K562 (cell line): Measurements from ENCODE around the gene TNNT2. TPM values are rescaled to one million over a fixed set of nuclear protein-coding genes. Genes with fewer than 3 reads are reported as not detected.

Experiments used
- ATAC-seq: fragments of 200-7000 bp; cut with Tn5 transposase; 3 replicates; pipeline ENCODE4 v1.9.1; 2020; ENCODE audit warnings: moderate library complexity
- BruUV-seq: library from RNA; stranded (reverse); fragments of 400-500 nt; replicated peaks from 2 replicates; lab custom pipeline; 2021; lab: Mats Ljungman, UMichigan
- CTCF ChIA-PET: fragments of 300-600 bp; formaldehyde crosslinking; extraction: SDS; loops from one replicate; lab custom pipeline; 2021; ENCODE audit warnings: low intra/inter-chr PET ratio; lab: Yijun Ruan, JAX
- POLR2A ChIA-PET: fragments of 300-600, 350-650 bp; sonication (Branson Sonifier 250); formaldehyde crosslinking; extraction: SDS; loops from one replicate; lab custom pipeline; 2021; ENCODE audit warnings: antibody characterized with exemption, inconsistent platforms; lab: Yijun Ruan, JAX
- DNase-seq, 4 experiments: peaks; one replicate each; pipeline versions ENCODE4 v3.0.0 to v3.0.0-alpha.2; 2011 to 2018; ENCODE audit warnings: low spot score in 3 of 4, mixed read lengths in 3 of 4; ENCODE audit errors: extremely low read depth in 1 of 4
- FAIRE-seq: peaks from 2 replicates; lab custom pipeline; 2011; peaks lifted over from hg19 to GRCh38; lab: Jason Lieb, UNC
- H2AFZ ChIP-seq: 2 replicates; pipeline ENCODE4 v1.6.0; 2011; ENCODE audit warnings: low read depth, low read length, control low read depth, inconsistent platforms
- H3K27ac ChIP-seq: fragments of 200-600 bp; 3 replicates; pipeline ENCODE4 v1.8.0; 2011; ENCODE audit warnings: low read depth, mild to moderate bottlenecking, control low read depth, inconsistent platforms, low read length, moderate library complexity, mixed read lengths; ENCODE audit errors: extremely low read depth
- H3K27me3 ChIP-seq, 2 experiments: fragments of 300-600 bp in 1 of 2; 2 replicates in 1 of 2; 3 replicates in 1 of 2; pipeline versions ENCODE4 v1.6.0 to v1.8.0; 2011; ENCODE audit warnings: inconsistent platforms in 2 of 2, low read length in 2 of 2, mild to moderate bottlenecking in 1 of 2, mixed read lengths in 1 of 2, moderate library complexity in 1 of 2; ENCODE audit not compliant: control insufficient read depth in 2 of 2, insufficient read depth in 2 of 2
- H3K36me3 ChIP-seq: fragments of 300-600 bp; 3 replicates; pipeline ENCODE4 v1.8.0; 2011; ENCODE audit warnings: mild to moderate bottlenecking, low read length, inconsistent platforms; ENCODE audit not compliant: control insufficient read depth, insufficient read depth
- H3K4me1 ChIP-seq, 2 experiments: fragments of 200-600 bp in 1 of 2; replicated peaks in 1 of 2; 2 replicates in 1 of 2; 3 replicates in 1 of 2; pipeline versions ENCODE4 v1.5.1 to v1.8.0; 2011; ENCODE audit warnings: inconsistent platforms in 2 of 2, low read length in 2 of 2, mild to moderate bottlenecking in 1 of 2, mixed read lengths in 1 of 2, moderate library complexity in 1 of 2; ENCODE audit not compliant: control insufficient read depth in 2 of 2, insufficient read depth in 2 of 2
- H3K4me2 ChIP-seq: 2 replicates; pipeline ENCODE4 v1.6.1; 2011; ENCODE audit warnings: low read length, control low read depth, inconsistent platforms, mixed read lengths; ENCODE audit not compliant: insufficient read depth
- H3K4me3 ChIP-seq: fragments of 200-600 bp; sonication (generic), shearing (Covaris generic); 2 replicates; pipeline ENCODE4 v1.5.1; 2016; ENCODE audit warnings: control low read depth, inconsistent platforms
- H3K79me2 ChIP-seq: fragments of 200-600 bp; 3 replicates; pipeline ENCODE4 v1.8.0; 2011; ENCODE audit warnings: low read length, inconsistent platforms; ENCODE audit not compliant: control insufficient read depth, insufficient read depth
- H3K9ac ChIP-seq, 2 experiments: 2 replicates each; pipeline versions ENCODE4 v1.6.0 to v1.6.1; 2011; ENCODE audit warnings: low read depth in 2 of 2, low read length in 2 of 2, control low read depth in 1 of 2, inconsistent platforms in 1 of 2, mild to moderate bottlenecking in 1 of 2, mixed read lengths in 1 of 2; ENCODE audit not compliant: insufficient read depth in 1 of 2
- H3K9me1 ChIP-seq: one replicate; pipeline ENCODE4 v1.6.0; 2011; ENCODE audit warnings: inconsistent platforms, mild to moderate bottlenecking, low read length, moderate library complexity; ENCODE audit not compliant: control insufficient read depth, insufficient read depth
- H3K9me3 ChIP-seq: replicated peaks from 2 replicates; pipeline ENCODE4 v1.5.1; 2011; ENCODE audit warnings: low read depth, low read length, inconsistent platforms; ENCODE audit not compliant: control insufficient read depth, insufficient read depth
- H4K20me1 ChIP-seq: replicated peaks from 2 replicates; pipeline ENCODE4 v1.6.1; 2011; ENCODE audit warnings: low read length, inconsistent platforms, mixed read lengths; ENCODE audit not compliant: control insufficient read depth, insufficient read depth
- BMI1 ChIP-seq: fragments of 150-350 bp; IDR thresholded peaks from 2 replicates; pipeline ENCODE4 v1.6.1; 2014; ENCODE audit warnings: low read length
- HMGN3 ChIP-seq: IDR thresholded peaks from 2 replicates; pipeline ENCODE4 v1.6.1; 2011; ENCODE audit warnings: borderline replicate concordance, low read depth, mild to moderate bottlenecking, mixed read lengths, low read length; ENCODE audit not compliant: insufficient read length; ENCODE audit errors: extremely low read depth
- NBN ChIP-seq: fragments of 450-650 bp; IDR thresholded peaks from 2 replicates; pipeline ENCODE4 v1.6.1; 2016; ENCODE audit warnings: low read depth, mild to moderate bottlenecking
- ZBTB7A ChIP-seq: IDR thresholded peaks from 2 replicates; pipeline ENCODE4 v1.6.1; 2011; ENCODE audit warnings: low read depth, mild to moderate bottlenecking, low read length, moderate library complexity, borderline replicate concordance; ENCODE audit not compliant: control insufficient read depth
- WGBS: fragments of 100-300 bp; shearing (Covaris generic); methylation state at CpG from one replicate; pipeline ENCODE4 v1.1.6; 2016; ENCODE audit warnings: low coverage, mixed read lengths; ENCODE audit not compliant: insufficient coverage; ENCODE audit errors: missing lambda C conversion rate; 5-methylcytosine and 5-hydroxymethylcytosine counted together
- in situ Hi-C: fragments of 300-500 bp; cut with MboI; formaldehyde crosslinking; loops from 4 replicates; pipeline ENCODE4 v1.15.0; 2018; ENCODE audit warnings: inconsistent platforms, mixed read lengths
- intact Hi-C: fragments of 100-400 bp; cut with micrococcal nuclease; formaldehyde crosslinking; loops from 2 replicates; pipeline ENCODE4 v1.14.2; 2022
- polyA plus RNA-seq, 8 experiments: library from polyadenylated mRNA; depleted of rRNA in 4 of 8; stranded (reverse) in 5 of 8; unstranded in 3 of 8; fragments of >200 nt; fragmentation: Nextera tagmentation in 2 of 8; fragmentation: Illumina TruSeq in 1 of 8; extraction: Ambion mirVana in 2 of 8; extraction: Trizol in 1 of 8; gene quantifications; 2 replicates each; pipeline versions ENCODE4 v1.2.1 to v1.2.3, GENCODE V29; 2011 to 2014; ENCODE audit warnings: inconsistent platforms in 1 of 8, missing spikeins in 1 of 8
- total RNA-seq, 7 experiments: library from RNA; depleted of rRNA in 6 of 7; stranded (reverse); fragments of >200 nt in 6 of 7; fragmentation: Illumina TruSeq in 2 of 7; extraction: Trizol in 2 of 7; gene quantifications; 2 replicates each; pipeline versions ENCODE4 v1.2.1 to v1.2.3, GENCODE V29; 2011 to 2021; ENCODE audit warnings: low replicate concordance in 1 of 7

TNNT2 gene
- total and polyA plus RNA-seq, 9 of the 15 experiments (the other 6 are each of a cell fraction or from before 2014, with no cell fraction given) = not detected

GRCh38 chr1:201384406-201384782 is 6.9 kb upstream of the TNNT2 start:
- H3K9me3 ChIP-seq = no peaks in the 10 kb centered on the region
- no peak overlapping the region for H3K4me3 ChIP-seq
- H2AFZ ChIP-seq = no peak overlapping the region
- no peaks in the 10 kb centered on the region for H3K9me1 ChIP-seq
- no peak for ATAC-seq
- H3K36me3 ChIP-seq = no peaks in the 10 kb centered on the region
- intact Hi-C loops (no loop called here), in situ Hi-C loops (no loop called here)
- no peak for FAIRE-seq
- DNase-seq = no peak
- BruUV-seq = no TSS peak
- H3K4me1 ChIP-seq = peaks cover 0 to 3% of the 10 kb centered on the region in 2 experiments; a peak in 1 of 5 replicates
- H4K20me1 ChIP-seq = peaks cover 34% of the 10 kb centered on the region
- CTCF ChIA-PET = interaction anchor here (0.7 kb wide), 1 partner anchor 23 kb away, joined by 4 read pairs; no protein-coding TSS in a partner anchor
- no peaks in the 10 kb centered on the region for H3K79me2 ChIP-seq
- no peak overlapping the region for H3K9ac ChIP-seq
- POLR2A ChIA-PET = no interaction called here
- H3K27me3 ChIP-seq = peaks cover 32 to 77% of the 10 kb centered on the region in 2 experiments
- WGBS = 9% methylated on average over 3 of the region's 4 CpGs
- H3K4me2 ChIP-seq = no peak overlapping the region
- no peak overlapping the region for H3K27ac ChIP-seq
- no peak for TF ChIP-seq NBN
- no peak for TF ChIP-seq HMGN3
- no peak for TF ChIP-seq BMI1

GRCh38 chr1:201383647-201384405 is 6.3 kb upstream of the TNNT2 start:
- no peak for ATAC-seq
- in situ Hi-C loops = no loop called here
- Histone ChIP-seq H3K79me2 (no peaks in the 10 kb centered on the region), H3K36me3 (no peaks in the 10 kb centered on the region), H3K4me3 (no peak overlapping the region), H4K20me1 (peaks cover 34% of the 10 kb centered on the region), H3K9me1 (no peaks in the 10 kb centered on the region), H3K9me3 (no peaks in the 10 kb centered on the region), H3K27ac (no peak overlapping the region), H3K4me2 (no peak overlapping the region), H2AFZ (no peak overlapping the region)
- BruUV-seq = no TSS peak
- no peak for TF ChIP-seq ZBTB7A
- TF ChIP-seq, all 486 proteins: peak for 0
- intact Hi-C loops = no loop called here
- 0% methylated on average over 4 of the region's 4 CpGs for WGBS
- ChIA-PET CTCF (no interaction called here), POLR2A (interaction anchor here (0.5 to 0.9 kb wide), 2 partner anchors 8 to 37 kb away, joined by 3 read pairs; no protein-coding TSS in a partner anchor)
- DNase-seq = no peak
- no peak for FAIRE-seq
- Histone ChIP-seq H3K4me1 (no peaks in the 10 kb centered on the region), H3K9ac (no peak overlapping the region), H3K27me3 (peaks cover 28 to 76% of the 10 kb centered on the region in 2 experiments)
